Medulla oblongata (tissue), 1 donor: ENCODE results near the gene ABCA9.
A peak's percentile ranks its signal among the peaks of the same experiment; 100 is the strongest.
"Not testable (repeated sequence)": the region's sequence is repeated elsewhere in the genome, so short reads cannot be mapped to it uniquely, and the experiment has no call there.

Experiments used
- DNase-seq: peaks from one replicate; pipeline ENCODE4 v3.0.0-alpha.2; 2015; ENCODE audit errors: extremely low spot score

The ABCA9 gene, protein sequence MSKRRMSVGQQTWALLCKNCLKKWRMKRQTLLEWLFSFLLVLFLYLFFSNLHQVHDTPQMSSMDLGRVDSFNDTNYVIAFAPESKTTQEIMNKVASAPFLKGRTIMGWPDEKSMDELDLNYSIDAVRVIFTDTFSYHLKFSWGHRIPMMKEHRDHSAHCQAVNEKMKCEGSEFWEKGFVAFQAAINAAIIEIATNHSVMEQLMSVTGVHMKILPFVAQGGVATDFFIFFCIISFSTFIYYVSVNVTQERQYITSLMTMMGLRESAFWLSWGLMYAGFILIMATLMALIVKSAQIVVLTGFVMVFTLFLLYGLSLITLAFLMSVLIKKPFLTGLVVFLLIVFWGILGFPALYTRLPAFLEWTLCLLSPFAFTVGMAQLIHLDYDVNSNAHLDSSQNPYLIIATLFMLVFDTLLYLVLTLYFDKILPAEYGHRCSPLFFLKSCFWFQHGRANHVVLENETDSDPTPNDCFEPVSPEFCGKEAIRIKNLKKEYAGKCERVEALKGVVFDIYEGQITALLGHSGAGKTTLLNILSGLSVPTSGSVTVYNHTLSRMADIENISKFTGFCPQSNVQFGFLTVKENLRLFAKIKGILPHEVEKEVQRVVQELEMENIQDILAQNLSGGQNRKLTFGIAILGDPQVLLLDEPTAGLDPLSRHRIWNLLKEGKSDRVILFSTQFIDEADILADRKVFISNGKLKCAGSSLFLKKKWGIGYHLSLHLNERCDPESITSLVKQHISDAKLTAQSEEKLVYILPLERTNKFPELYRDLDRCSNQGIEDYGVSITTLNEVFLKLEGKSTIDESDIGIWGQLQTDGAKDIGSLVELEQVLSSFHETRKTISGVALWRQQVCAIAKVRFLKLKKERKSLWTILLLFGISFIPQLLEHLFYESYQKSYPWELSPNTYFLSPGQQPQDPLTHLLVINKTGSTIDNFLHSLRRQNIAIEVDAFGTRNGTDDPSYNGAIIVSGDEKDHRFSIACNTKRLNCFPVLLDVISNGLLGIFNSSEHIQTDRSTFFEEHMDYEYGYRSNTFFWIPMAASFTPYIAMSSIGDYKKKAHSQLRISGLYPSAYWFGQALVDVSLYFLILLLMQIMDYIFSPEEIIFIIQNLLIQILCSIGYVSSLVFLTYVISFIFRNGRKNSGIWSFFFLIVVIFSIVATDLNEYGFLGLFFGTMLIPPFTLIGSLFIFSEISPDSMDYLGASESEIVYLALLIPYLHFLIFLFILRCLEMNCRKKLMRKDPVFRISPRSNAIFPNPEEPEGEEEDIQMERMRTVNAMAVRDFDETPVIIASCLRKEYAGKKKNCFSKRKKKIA (N-terminal part only)

DNA sequence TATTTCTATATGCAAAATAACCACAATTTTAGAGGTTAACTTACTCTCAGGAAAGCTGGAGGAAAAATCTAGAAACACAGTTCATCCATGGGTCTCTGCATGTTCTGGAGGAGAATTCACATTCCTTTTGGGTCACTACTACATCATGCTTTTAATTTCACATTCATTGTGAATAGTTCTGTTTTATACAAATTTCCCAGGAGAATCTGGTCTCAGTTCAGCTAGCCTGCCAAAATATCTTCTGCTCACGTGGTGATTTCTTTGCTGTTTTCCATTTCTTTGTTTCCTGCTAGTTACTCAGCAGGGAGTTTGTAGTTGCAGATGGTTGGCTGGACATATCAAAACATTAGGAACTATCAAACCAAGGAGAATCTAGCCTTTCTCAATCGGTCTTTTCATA lies at the start of gene ABCA9:
TSS of gene ABCA9 (minus strand) at position 106 of the 400 bp plus-strand sequence. CDS start 9,801 bp downstream, outside the sequence.
- DNase-seq, result peak; percentile 35

DNA sequence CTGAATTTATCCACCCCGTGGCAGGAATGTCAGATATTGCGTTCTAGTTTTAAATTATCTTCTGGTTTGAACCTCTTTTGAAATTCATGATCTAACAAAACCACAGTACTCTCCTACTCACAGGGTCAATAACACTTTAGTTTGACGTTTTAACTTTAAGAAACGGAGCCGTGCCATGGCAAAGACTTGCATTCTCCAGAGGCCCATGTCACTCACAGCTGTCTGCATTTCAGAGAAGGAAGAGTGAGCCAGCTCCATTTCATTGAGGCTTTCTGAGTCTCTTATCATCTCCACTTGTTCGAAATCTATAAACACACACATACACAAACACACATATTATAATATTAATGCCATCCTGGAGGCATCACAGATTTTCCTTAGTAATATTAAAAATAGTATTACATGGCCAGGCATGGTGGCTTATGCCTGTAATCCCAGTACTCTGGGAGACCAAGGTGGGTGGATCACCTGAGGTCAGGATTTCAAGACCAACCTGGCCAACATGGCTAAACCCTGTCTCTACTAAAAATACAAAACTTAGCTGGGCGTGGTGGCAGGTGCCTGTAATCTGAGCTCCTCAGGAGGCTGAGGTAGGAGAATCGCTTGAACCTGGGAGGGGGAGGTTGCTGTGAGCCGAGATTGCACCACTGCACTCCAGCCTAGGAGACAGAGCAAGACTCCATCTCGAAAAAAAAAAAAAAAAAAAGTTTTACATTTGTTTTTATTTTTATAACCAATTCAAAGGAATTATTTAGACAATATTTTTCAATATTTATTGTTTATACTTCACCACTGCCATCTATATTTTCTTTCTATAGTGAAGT lies 45.4 kb upstream of the ABCA9 start:
- no peak for DNase-seq

- DNase-seq, result no peak
Observed at GRCh38 chr17:69103557-69104233, 43.0 kb upstream of the ABCA9 start.

DNA sequence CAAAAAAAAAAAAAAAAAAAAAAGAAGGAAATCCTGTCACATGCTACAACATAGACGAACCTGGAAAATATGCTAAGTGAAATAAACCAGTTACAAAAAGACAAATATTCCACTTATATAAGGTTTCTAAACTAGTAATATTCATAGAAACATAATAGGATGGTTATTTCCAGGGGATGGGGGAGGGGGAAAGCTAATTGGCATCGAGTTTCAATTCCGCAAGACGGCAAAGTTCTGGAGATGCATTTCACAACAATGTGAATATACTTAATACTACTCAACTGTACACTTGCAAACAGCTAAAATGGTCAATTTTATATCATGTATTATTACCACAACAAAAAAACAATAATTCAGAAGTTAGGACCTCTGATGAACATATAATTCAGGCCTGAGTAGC lies 37.9 kb upstream of the ABCA9 start:
- DNase-seq, result no peak

- DNase-seq, result no peak
Observed at GRCh38 chr17:69096541-69096940, 35.8 kb upstream of the ABCA9 start.

DNA sequence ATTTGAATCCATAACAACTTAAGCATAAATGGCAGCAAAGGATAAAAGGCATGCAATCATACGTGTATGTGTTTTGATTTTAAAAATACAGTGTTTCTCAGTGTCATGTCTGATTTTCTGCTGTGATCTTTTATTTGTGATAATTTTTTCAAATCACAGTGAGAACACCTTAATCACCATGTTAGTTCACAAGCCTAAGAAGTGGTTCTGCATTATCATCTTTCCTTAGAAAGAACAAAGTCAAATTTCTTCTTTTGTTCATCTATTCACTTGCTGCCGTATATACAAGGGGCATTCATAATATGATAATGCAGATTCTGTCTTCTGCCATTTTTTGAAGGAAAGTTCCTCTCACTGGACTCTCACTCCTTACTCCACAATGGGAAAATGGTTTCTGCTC lies 33.3 kb upstream of the ABCA9 start:
- DNase-seq, result no peak

GRCh38 chr17:69093279-69093789 lies 32.6 kb upstream of the ABCA9 start:
- DNase-seq, result peak; percentile 21

GRCh38 chr17:69090365-69090764 lies 29.6 kb upstream of the ABCA9 start:
- DNase-seq, result no peak

- DNase-seq, result no peak
Observed at GRCh38 chr17:69088643-69089200, 28.0 kb upstream of the ABCA9 start.

DNA sequence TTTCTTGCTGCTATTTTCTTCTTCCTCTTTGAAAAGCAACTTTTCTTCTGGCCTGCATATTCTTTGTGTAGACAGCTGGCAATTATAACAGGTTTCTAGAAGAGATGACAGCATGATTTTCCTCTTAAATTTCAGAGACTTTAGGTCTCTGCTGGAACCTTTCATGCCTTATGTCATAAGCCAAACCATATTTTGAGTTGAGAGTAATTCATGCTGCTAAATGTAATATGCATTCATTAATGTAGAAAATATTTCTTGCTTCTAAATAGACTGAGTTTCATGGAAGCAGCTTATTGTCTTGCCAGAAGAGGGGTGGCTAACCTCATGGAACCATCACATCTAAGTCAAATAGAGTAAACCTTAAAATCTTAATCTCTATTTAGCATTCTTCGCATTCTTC lies 25.9 kb upstream of the ABCA9 start:
- DNase-seq, result no peak

DNA sequence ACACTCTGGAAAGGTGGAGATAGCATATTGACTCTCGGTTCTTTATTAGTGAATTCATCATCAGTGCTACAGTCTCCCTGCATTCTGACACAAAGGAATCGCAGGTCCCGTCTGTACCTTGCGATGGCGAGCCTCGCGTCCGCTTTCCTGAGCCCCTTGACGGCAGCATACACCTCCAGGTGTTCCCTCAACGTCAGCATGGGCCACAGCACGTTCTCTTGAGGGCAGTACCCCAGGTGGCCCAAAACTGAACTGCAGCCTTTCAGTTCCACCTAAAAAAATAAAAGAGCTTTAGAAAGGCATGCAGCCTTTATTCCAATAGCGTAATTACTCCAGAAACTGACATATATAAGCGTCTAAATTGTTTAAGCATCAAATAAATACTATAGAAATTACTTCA lies 24.2 kb upstream of the ABCA9 start:
- no peak for DNase-seq

DNA sequence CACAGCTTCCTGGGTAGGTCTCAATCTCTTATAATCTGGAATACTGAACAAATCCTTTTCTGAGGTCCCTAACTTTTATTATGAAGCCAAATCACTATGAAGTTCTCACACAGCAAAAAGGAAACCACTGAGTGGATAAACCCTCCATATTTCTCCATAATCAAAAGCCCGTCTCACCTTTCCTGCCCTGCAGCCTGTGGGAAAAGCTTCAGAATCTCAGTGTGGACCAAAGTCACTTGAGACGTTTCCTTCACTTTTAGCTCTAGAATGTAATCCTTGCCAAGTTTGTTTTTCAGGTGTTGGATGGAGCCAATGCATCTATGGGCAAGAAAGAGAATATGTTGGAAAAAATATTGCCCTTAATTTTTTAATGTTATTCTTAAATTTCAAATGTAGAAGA lies 22.0 kb upstream of the ABCA9 start:
- DNase-seq, result no peak

GRCh38 chr17:69078864-69079263 lies 18.1 kb upstream of the ABCA9 start:
- DNase-seq, result no peak

- no peak for DNase-seq
Observed at GRCh38 chr17:69075823-69076222, 15.1 kb upstream of the ABCA9 start.

GRCh38 chr17:69073392-69073791 lies 12.7 kb upstream of the ABCA9 start:
- not testable (repeated sequence) for DNase-seq

GRCh38 chr17:69072803-69073256 lies 12.1 kb upstream of the ABCA9 start:
- DNase-seq, result not testable (repeated sequence)

DNA sequence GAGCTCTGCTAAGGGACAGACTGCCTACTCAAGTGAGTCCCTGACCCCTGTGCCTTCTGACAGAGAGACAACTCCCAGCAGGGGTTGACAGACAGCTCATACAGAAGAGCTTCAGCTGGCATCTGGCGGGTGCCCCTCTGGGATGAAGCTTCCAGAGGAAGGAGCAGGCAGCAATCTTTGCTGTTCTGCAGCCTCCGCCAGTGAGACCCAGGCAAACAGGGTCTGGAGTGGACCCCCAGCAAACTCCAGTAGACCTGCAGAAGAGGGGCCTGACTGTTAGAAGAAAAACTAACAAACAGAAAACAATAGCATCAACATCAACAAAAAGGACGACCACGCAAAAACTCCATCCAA lies 10.5 kb upstream of the ABCA9 start:
- DNase-seq, result not testable (repeated sequence)

GRCh38 chr17:69070378-69071232 lies 9.9 kb upstream of the ABCA9 start:
- DNase-seq, result not testable (repeated sequence)

- DNase-seq, result no peak
Observed at GRCh38 chr17:69069226-69069750, 8.6 kb upstream of the ABCA9 start.
